Measurements from ENCODE around the gene ETNK1.

DNA sequence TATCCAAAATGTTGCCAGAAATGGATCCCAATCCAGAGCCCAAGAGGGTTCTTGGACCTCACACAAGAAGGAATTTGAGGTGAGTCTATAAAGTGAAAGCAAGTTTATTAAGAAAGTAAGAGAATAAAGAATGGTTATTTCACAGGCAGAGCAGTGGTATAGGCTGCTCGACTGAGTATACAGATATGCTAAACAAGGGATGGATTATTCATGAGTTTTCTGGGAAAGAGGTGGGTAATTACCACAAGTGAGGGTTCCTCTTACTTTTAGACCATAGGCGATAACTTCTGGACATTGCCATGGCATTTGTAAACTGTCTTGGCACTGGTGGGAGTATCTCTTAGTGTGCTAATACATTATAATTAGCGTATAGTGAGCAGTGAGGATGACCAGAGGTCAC, 73.6 kb downstream of the ETNK1 start:
- TF ChIP-seq CTCF (IDR thresholded peaks at IDR 0.05) (no peak), EZH2 (IDR thresholded peaks at IDR 0.05) (no peak)

Measured in neural progenitor cell (in vitro differentiated cells).